Body of pancreas (tissue), 4 donors: ENCODE data around the gene CLDN12.

Source experiments
- CTCF ChIP-seq, 7 experiments: fragments of 450-650 bp in 4 of 7; fragments of 200-600 bp in 3 of 7; sonication (generic) in 3 of 7; IDR thresholded peaks; one replicate each; pipeline ENCODE4 v1.5.1; 2016 to 2019; ENCODE audit warnings: antibody characterized with exemption in 7 of 7
- POLR2A ChIP-seq, 3 donors: fragments of 450-650 bp; IDR thresholded peaks; one replicate each; pipeline ENCODE4 v1.6.1; 2016; ENCODE audit warnings: antibody characterized with exemption in 3 of 3, mild to moderate bottlenecking in 2 of 3

- no peak for TF ChIP-seq CTCF (IDR thresholded peaks at IDR 0.05)
- TF ChIP-seq POLR2A (IDR thresholded peaks at IDR 0.05) = no peak
These were observed 56.6 kb downstream of the CLDN12 start for GRCh38 chr7:90459888-90460287.
